HG02981 (cell line): ENCODE measurements around the gene HDAC6.
A peak's percentile ranks its signal among the peaks of the same experiment; 100 is the strongest.
"Not testable (repeated sequence)": the region's sequence is repeated elsewhere in the genome, so short reads cannot be mapped to it uniquely, and the experiment has no call there.

Experiments
- ATAC-seq: cut with Tn5 transposase; IDR thresholded peaks from one replicate; pipeline ENCODE4 v1.9.1; 2021; ENCODE audit warnings: mild to moderate bottlenecking, moderate library complexity; ENCODE audit not compliant: unreplicated experiment

HDAC6 gene

GRCh38 chrX:48789366-48790220, 12.3 kb upstream of the HDAC6 start:
- ATAC-seq, result no peak

- no peak for ATAC-seq
Observed at GRCh38 chrX:48790477-48790876, 11.4 kb upstream of the HDAC6 start.

GRCh38 chrX:48791063-48791820, 10.6 kb upstream of the HDAC6 start:
- no peak for ATAC-seq

- no peak for ATAC-seq
Observed at GRCh38 chrX:48792219-48792618, 9.6 kb upstream of the HDAC6 start.

- no peak for ATAC-seq
Observed at GRCh38 chrX:48793935-48794334, 7.9 kb upstream of the HDAC6 start.

- no peak for ATAC-seq
Observed at GRCh38 chrX:48794340-48794910, 7.4 kb upstream of the HDAC6 start.

GRCh38 chrX:48794911-48795515, 6.9 kb upstream of the HDAC6 start:
- ATAC-seq, result no peak

GRCh38 chrX:48798318-48798717, 3.5 kb upstream of the HDAC6 start:
- ATAC-seq, result no peak

GRCh38 chrX:48800574-48801279, 1.1 kb upstream of the HDAC6 start:
- ATAC-seq, result no peak

GRCh38 chrX:48802089-48802904, 430 bp downstream of the HDAC6 start:
- ATAC-seq, result peak; percentile 49

GRCh38 chrX:48802905-48803200, 986 bp downstream of the HDAC6 start:
- ATAC-seq, result no peak

GRCh38 chrX:48806081-48806480, 4.2 kb downstream of the HDAC6 start:
- no peak for ATAC-seq

GRCh38 chrX:48813644-48814043, 11.8 kb downstream of the HDAC6 start:
- no peak for ATAC-seq

GRCh38 chrX:48814722-48815121, 12.9 kb downstream of the HDAC6 start:
- no peak for ATAC-seq

GRCh38 chrX:48815266-48815665, 13.4 kb downstream of the HDAC6 start:
- no peak for ATAC-seq

- ATAC-seq, result no peak
Observed at GRCh38 chrX:48816014-48816810, 14.3 kb downstream of the HDAC6 start.

- no peak for ATAC-seq
Observed at GRCh38 chrX:48818098-48818497, 16.2 kb downstream of the HDAC6 start.

GRCh38 chrX:48818866-48819265, 17.0 kb downstream of the HDAC6 start:
- no peak for ATAC-seq

- ATAC-seq, result not testable (repeated sequence)
Observed at GRCh38 chrX:48819394-48819793, 17.5 kb downstream of the HDAC6 start.
